GM12874 (cell line): ENCODE data around the gene TMEM86B.

Experiments used
- CTCF ChIP-seq: IDR thresholded peaks from 2 replicates; pipeline ENCODE4 v1.5.1; 2011; ENCODE audit warnings: low read depth, mild to moderate bottlenecking, control low read depth, low read length, moderate library complexity; ENCODE audit not compliant: insufficient read depth

Gene TMEM86B

GRCh38 chr19:55232986-55233385 is 4.4 kb upstream of the TMEM86B start:
- TF ChIP-seq CTCF = no peak

- TF ChIP-seq CTCF = no peak
These were observed 3.7 kb upstream of the TMEM86B start for GRCh38 chr19:55232286-55232602.

- no peak for TF ChIP-seq CTCF
These were observed 3.1 kb upstream of the TMEM86B start for GRCh38 chr19:55231391-55232285.

GRCh38 chr19:55230780-55231179 is 2.2 kb upstream of the TMEM86B start:
- TF ChIP-seq CTCF = no peak

GRCh38 chr19:55230329-55230728 is 1.8 kb upstream of the TMEM86B start:
- TF ChIP-seq CTCF = no peak

- no peak for TF ChIP-seq CTCF
These were observed 1.2 kb upstream of the TMEM86B start for GRCh38 chr19:55229789-55230182.

- no peak for TF ChIP-seq CTCF
These were observed 704 bp upstream of the TMEM86B start for GRCh38 chr19:55229145-55229788.
